ENCODE results near the gene CALHM6.

CALHM6 gene

DNA sequence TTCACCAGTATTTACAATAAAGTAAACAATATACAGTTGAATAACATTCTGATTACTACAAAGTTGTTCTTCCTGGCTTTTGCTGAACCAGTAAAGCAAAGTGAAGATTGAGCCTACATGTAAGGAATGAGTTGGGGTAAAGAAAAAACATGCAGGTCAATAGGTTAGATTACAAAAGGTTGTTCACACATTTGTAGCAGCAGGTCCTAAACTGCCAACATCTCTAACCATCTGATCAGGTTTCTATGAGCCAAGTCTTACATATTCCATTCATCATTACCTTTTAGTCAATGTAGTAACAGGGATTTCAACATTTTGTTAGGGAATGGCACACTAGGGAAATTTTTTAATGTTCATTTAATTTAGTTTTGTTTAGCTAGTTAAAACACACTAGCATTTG is 9.3 kb upstream of the CALHM6 start:
- no peak for TF ChIP-seq CTCF (conservative IDR thresholded peaks at IDR 0.05)
- H3K27ac ChIP-seq = no peak overlapping the region

DNA sequence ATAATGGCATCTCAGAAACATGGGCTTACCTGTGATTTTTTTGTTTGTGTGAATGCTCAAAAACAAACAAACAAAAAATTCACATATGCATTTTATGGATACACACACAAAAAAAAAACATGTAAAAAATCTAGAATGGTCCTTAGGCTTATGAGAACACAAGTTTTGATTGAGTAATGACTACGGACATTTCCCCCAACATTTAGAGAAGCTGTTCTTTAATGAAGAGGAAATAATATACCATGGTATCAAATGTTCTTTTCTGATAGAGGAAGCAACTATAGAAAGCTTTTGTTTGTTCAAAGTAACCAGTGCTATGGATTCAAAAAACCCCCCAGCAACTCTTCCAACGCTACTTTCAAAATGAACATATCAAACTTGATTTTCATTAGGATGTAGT is 8.6 kb upstream of the CALHM6 start:
- no peak for TF ChIP-seq CTCF (conservative IDR thresholded peaks at IDR 0.05)

DNA sequence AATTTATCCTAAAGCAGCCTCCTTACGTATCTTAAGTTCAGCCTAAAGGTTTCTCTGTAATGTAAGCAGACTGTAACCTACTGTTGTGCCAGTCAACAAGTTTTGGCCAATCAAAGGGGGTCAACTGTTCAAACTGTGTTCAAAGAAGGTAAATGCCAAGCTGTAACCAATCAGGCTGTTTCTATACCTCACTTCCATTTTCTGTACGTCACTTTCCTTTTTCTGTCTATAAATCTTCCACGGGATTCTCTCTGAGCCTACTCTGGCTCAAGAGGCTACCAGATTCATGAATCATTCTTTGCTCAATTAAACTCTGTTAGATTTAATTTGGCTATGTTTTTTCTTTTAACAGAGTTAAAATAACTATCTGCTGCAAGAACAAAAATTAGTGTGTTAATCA is 5.1 kb upstream of the CALHM6 start:
- no peak for TF ChIP-seq CTCF (conservative IDR thresholded peaks at IDR 0.05)
- H3K27ac ChIP-seq = no peak overlapping the region

More for the DNA sequence above, 8.6 kb upstream of the CALHM6 start:
- no peak overlapping the region for H3K27ac ChIP-seq

DNA sequence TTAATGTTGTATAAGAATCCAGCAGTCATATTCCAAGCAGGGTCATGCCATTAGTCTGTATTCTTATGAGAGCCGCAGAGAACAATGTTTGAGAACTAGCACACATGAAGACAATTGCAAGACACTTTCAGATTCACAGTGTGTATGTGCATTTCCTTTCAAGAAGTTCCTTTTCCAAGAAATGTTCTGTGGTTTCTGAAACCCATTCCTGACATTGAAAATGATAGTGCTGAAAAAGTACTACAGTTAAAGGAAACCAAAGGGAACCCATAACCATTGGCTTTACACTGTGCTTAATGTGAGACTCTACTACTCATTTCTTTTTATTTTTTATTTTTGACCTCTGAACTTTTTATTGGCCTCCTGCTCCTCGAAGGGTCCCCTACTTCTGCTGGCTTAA is 4.2 kb upstream of the CALHM6 start:
- H3K27ac ChIP-seq = no peak overlapping the region
- TF ChIP-seq CTCF (conservative IDR thresholded peaks at IDR 0.05) = no peak

GRCh38 chr6:116458264-116458663 is 2.9 kb upstream of the CALHM6 start:
- no peak overlapping the region for H3K27ac ChIP-seq

DNA sequence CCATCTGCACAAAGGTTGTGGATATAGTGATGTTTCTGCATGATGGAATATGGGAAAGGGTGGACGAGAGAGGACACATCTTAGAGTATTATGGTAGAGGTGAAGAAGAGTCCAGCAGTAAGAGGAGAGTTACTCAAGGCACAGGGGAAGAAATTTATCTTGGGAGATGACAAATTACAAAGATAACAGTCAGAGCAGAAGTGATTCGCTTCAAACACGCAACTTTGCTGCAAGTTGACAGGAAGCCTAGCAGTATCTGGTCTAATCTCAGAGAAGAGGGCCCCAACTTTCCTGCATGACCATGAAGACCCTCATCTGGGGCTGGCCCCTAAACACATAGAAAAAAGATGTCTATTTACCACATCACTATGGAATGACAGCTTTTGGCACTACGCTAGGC is 1.2 kb upstream of the CALHM6 start:
- no peak for TF ChIP-seq CTCF (conservative IDR thresholded peaks at IDR 0.05)
- H3K27ac ChIP-seq = no peak overlapping the region

More at GRCh38 chr6:116458264-116458663, 2.9 kb upstream of the CALHM6 start:
- TF ChIP-seq CTCF (conservative IDR thresholded peaks at IDR 0.05) = no peak

DNA sequence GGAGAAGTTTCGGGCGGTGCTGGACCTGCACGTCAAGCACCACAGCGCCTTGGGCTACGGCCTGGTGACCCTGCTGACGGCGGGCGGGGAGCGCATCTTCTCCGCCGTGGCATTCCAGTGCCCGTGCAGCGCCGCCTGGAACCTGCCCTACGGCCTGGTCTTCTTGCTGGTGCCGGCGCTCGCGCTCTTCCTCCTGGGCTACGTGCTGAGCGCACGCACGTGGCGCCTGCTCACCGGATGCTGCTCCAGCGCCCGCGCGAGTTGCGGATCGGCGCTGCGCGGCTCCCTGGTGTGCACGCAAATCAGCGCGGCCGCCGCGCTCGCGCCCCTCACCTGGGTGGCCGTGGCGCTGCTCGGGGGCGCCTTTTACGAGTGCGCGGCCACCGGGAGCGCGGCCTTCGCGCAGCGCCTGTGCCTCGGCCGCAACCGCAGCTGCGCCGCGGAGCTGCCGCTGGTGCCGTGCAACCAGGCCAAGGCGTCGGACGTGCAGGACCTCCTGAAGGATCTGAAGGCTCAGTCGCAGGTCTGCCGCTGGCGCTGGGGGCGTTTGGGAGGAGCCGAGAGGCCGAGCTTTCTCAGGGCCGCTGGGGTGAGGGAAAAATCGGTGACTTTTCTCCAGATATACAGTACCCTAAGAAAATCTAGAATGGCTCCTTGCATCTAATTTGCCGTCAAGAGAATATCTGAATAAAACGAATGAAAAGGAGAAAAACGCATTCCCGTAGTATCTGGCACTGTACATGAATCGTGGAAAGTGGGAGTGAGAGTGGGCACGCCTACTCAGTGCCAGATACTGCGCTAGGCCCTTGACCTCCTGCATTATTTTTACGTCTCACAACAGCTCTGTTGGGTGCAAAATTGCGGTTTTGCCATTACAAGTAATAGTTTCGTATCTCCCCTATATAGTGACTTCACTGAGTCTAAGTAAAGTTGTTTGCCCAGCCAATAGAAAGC is 1.0 kb downstream of the CALHM6 start:
- no peak overlapping the region for H3K27ac ChIP-seq
- no peak for TF ChIP-seq CTCF (conservative IDR thresholded peaks at IDR 0.05)
